ENCODE measurements around the gene ATF7.
"Not testable (repeated sequence)": the region's sequence is repeated elsewhere in the genome, so short reads cannot be mapped to it uniquely, and the experiment has no call there.

ATF7 gene

GRCh38 chr12:53571295-53571694 lies 54.9 kb downstream of the ATF7 start:
- DNase-seq (ENCODE audit: low read depth), result no peak
- H3K4me3 ChIP-seq (ENCODE audit: low read depth, low read length), result no peak overlapping the region
- TF ChIP-seq CTCF (IDR thresholded peaks at IDR 0.05; ENCODE audit: control insufficient read depth, extremely low read depth, insufficient read depth), result no peak

GRCh38 chr12:53568809-53569557 lies 57.2 kb downstream of the ATF7 start:
- TF ChIP-seq CTCF (IDR thresholded peaks at IDR 0.05; ENCODE audit: control insufficient read depth, extremely low read depth, insufficient read depth), result no peak
- DNase-seq (ENCODE audit: low read depth), result peak; percentile 84
- no peak overlapping the region for H3K4me3 ChIP-seq (ENCODE audit: low read depth, low read length)

- no peak for DNase-seq (ENCODE audit: low read depth)
- no peak overlapping the region for H3K4me3 ChIP-seq (ENCODE audit: low read depth, low read length)
- no peak for TF ChIP-seq CTCF (IDR thresholded peaks at IDR 0.05; ENCODE audit: control insufficient read depth, extremely low read depth, insufficient read depth)
Observed at GRCh38 chr12:53567961-53568808, 58.0 kb downstream of the ATF7 start.

DNA sequence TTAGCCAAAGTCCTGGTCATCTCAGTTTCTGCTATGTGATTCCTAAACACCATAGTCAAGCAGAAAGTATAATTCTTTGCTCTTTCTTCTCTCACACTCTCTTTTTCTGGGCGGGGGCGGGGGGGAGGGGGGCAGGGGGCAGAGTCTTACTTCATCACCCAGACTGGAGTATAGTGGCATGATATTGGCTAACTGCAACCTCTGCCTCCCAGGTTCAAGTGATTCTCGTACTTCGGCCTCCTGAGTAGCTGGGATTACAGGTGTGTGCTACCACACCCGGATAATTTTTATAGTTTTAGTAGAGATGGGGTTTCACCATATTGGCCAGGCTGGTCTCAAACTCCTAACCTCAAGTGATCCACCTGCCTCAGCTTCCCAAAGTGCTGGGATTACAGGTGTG lies 60.8 kb downstream of the ATF7 start:
- not testable (repeated sequence) for DNase-seq (ENCODE audit: low read depth); H3K4me3 ChIP-seq (ENCODE audit: low read depth, low read length)

DNA sequence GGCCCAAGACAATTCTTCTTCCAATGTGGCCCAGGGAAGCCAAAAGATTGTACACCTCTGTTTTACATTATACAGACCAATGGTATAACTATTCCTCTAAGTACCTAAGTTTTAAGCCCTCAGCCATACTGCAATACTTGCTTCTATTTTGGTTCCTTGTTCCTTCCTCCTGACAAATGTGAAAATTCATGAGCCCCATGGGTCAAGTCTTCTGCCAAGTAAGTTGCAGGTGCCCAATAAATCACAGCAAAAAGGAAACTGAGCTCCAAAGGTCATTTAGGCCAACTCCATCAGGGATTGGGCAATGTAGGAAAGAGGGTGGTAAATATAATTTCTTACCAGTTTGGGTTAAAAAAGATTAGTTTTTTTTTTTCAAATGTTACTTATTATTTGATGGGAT lies 61.2 kb downstream of the ATF7 start:
- no peak for DNase-seq (ENCODE audit: low read depth)
- H3K4me3 ChIP-seq (ENCODE audit: low read depth, low read length), result no peak overlapping the region
- TF ChIP-seq CTCF (IDR thresholded peaks at IDR 0.05; ENCODE audit: control insufficient read depth, extremely low read depth, insufficient read depth), result no peak

- no peak for TF ChIP-seq CTCF (IDR thresholded peaks at IDR 0.05; ENCODE audit: control insufficient read depth, extremely low read depth, insufficient read depth)
- no peak for DNase-seq (ENCODE audit: low read depth)
- no peak overlapping the region for H3K4me3 ChIP-seq (ENCODE audit: low read depth, low read length)
Observed at GRCh38 chr12:53564278-53564677, 61.9 kb downstream of the ATF7 start.

DNA sequence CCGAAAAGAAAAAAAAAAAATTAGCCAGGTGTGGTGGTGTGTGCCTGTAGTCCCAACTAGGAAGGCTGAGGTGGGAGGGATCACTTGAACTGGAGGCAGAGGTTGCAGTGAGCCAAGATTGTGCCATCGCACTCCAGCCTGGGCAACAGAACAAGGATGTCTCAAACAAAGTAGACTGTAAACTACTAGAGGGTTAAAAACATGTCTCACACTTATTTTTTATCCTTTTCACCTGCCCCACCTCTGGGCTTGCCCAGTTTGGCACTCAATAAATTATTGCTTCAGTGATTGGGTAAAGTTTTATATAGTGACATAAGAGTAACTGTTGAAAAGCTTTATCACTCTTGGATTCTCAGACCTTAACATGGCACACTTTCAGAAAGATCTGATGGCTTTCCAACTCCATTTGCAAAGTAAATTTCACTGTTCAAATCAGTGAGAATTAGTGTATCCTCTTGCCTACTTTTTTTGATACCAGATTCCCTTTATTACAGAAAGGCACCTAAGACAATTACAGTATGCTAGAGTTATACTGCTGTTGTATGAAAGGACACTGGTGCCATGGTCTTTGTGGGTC lies 62.6 kb downstream of the ATF7 start:
- no peak for TF ChIP-seq CTCF (IDR thresholded peaks at IDR 0.05; ENCODE audit: control insufficient read depth, extremely low read depth, insufficient read depth)
- DNase-seq (ENCODE audit: low read depth), result no peak
- no peak overlapping the region for H3K4me3 ChIP-seq (ENCODE audit: low read depth, low read length)

All from LNCaP clone FGC (cell line).